Stimulated activated CD4-positive, alpha-beta T cell treated with anti-CD3 and anti-CD28 coated beads, Interleukin-1b, Interleukin-23, amount 100 ng/mL, for 4 hours (primary cell): ENCODE data around the gene CST9.
"Not testable (repeated sequence)": the region's sequence is repeated elsewhere in the genome, so short reads cannot be mapped to it uniquely, and the experiment has no call there.

Experiments used
- DNase-seq, 2 donors: peaks; one replicate each; pipeline ENCODE4 v3.0.0-alpha.2; 2020; ENCODE audit warnings: low read depth in 2 of 2

CST9 gene

DNA sequence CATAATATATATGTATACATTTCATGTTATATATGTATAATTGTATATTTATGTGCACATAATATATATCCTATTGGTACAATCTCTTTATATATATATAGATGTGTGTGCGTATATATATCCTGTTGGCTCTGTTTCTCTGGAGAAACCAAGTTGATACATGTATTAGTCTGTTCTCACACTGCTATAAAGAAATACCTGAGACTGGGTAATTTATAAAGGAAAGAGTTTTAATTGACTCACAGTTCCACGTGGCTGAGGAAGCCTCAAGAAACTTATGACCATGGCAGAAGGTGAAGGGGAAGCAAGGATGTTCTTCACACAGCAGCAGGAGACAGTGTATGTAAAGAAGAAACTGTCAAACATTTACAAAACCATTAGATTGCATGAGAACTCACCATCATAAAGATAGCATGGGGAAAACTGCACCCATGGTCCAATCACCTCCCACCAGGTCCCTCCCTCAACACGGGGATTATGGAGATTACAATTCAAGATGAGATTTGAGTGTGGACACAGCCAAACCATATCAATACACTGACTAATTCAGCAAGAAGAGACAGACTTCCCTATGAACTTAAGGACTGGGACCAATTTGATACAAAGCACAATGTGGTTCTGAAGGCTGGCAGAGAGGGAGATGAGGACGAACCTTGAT is 18.1 kb upstream of the CST9 start:
- no peak for DNase-seq

DNA sequence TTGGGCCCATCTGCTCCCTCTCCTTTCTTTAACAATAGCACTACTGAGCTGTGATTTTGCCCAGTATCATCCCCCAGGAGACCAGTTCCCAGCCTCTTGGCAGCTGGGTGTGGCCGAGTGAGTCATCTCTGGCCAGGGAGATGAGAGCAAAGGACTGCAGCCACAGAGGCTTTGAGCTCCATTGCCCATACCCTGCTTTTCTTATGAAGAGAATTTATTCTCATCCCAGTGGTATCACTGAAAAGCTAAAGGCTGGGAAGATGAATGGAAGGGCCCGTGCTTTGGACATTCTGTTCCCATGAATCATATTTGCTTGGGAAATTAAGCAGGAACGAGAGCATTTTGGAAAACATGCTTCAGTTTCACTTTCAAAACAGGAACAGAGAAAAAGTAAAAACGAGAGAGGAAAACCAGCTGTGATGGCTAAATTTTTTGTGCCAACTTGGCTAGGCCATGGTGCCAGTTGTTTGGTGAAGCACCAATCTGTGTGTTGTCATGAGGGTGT is 17.2 kb upstream of the CST9 start:
- DNase-seq: no peak

DNA sequence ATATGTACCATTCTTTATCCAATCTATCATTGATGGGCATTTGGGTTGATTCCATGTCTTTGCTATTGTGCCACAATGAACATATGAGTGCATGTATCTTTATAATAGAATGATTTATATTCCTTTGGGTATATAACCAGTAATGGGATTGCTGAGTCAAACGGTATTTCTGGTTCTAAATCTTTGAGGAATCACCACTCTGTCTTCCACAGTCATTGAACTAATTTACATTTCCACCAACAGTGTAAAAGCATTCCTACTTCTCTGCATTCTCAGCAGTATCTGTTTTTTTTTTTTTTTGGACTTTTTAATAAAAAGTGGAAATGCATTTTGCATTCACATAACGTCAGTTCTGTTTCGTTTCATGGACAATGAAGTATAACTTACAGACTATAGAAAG is 16.7 kb upstream of the CST9 start:
- DNase-seq: not testable (repeated sequence)

DNA sequence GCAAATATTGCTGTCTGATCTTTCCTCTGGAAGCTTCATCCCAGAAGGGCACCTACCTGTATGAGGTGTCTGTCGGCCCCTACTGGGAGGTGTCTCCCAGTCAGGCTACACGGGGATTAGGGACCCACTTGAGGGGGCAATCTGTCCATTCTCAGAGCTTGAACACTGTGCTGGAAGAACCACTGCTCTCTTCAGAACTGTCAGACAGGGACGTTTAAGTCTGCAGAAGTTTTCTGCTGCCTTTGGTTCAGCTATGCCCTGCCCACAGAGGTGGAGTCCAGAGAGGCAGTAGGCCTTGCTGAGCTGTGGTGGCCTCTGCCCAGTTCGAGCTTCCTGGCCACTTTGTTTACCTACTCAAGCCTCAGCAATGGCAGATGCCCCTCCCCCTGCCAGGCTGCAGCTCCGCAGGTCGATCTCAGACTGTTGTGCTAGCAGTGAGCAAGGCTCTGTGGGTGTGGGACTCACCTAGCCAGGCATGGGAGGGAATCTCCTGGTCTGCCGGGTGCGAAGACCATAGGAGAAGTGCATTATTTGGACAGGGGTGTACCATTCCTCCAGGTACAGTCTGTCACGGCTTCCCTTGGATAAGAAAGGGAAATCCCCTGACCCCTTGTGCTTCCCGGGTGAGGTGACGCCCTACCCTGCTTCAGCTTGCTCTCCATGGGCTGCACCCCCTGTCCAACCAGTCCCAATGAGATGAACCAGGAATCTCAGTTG is 15.1 kb upstream of the CST9 start:
- DNase-seq: not testable (repeated sequence)

DNA sequence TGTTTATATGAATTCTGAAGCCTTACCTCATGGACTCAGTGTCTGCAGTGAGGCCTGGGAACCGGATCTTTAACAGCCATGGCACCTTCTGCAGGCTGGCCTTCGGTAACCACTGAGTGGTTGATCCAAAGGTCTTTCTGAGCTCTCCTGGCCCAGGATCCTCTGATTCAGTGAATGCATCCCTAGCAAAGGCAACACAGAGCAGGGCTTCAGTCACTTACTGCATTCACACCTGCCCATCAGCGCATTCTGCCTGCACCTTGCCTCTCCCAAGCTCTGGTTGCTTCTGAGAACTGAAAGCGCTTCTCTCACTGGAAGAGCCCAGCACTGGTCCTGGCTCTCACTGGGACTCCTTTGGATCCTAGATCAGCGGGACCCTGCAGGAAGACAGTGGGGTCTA is 8.4 kb upstream of the CST9 start:
- DNase-seq: no peak

DNA sequence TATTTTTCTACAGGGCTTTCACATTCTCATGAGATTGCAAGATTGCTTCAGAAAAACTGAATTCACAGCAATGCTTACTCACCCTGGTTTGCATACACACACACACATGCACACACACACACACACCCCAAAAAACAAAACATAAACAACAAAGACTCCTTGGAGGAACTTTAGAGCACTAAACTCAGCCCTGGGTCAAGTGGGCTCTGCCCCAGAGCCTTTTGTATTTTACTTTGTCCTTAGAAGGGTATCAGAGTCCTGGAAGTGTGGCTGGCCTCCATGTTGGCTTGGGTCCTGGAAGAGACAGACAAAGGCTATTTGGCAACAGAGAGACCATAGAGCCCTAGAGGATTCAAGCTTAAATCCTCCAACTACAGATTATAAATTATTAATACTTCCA is 8.0 kb upstream of the CST9 start:
- no peak for DNase-seq

DNA sequence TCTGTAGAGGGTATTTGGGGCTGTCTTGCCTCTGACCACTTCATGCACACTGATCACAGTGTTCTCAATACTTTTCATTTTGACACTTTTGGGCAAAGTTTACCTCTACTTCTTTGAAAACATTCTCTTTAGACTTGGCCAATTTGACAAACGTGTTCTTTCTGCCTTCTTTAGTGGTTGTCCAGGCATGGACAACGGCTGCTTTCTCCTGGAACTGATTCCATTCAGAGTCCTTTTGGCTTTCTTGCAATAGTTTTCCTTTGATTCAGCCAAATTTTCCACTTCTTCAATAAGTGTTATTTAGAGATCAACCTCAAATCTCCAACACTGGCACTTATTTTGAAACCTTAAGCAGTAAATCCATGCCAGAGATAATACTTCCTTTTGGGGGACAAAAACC is 6.7 kb upstream of the CST9 start:
- DNase-seq: no peak

DNA sequence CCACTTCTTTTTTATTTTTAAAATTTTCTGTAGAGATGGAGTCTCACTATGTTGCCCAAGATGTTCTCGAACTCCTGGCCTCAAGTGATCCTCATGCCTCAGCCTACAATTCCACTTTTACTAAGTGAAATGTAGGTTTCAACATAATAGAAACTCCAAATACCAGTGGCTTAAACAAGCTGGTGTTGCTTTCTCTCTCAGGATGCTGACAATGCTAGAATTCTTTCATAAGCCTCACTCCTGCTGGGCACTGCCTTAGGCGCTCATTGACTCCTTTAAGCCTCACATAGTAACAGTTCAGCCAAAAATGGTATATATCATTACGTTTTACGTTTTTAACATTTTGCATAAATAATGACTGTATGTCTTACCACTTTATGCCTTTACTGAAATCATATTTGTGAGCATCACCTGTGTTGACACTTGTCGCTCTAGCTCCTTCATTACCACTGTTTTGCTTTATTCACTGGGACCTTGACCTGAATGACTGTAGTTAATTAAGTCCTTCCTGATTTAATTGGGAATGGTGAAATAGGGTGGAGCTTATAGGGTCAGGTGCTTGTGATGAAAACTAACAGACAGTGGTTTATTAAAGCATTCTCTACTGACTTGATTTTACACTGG is 3.9 kb upstream of the CST9 start:
- no peak for DNase-seq

DNA sequence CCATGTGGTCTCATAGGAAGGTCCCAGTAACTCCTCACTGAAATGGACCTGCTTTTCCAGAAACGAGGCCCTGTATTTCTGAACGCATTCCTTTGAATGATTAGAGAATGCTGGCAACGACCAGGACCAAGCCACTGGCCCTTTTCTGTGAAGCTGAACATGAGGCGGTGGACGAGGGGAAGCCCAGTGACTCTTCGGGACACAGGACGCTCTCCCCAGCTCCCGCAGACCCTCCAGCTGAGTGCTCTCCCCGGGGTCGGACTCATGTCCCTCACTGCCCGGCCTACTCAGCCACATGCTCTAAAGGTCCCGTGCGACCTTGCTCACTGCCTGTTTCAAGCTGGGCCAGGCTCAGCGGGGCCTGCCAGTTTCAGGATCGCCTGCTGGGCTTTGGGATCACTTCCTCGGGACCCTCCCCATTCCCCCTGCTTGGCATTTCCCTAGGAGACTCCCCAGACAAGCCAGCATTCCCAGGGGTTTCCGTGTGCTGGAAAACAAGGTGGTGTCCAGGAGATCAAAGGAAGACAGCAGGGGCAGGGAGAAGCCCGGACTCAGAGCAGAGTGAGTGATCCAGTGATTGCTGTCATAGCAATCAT is 2.6 kb upstream of the CST9 start:
- no peak for DNase-seq

DNA sequence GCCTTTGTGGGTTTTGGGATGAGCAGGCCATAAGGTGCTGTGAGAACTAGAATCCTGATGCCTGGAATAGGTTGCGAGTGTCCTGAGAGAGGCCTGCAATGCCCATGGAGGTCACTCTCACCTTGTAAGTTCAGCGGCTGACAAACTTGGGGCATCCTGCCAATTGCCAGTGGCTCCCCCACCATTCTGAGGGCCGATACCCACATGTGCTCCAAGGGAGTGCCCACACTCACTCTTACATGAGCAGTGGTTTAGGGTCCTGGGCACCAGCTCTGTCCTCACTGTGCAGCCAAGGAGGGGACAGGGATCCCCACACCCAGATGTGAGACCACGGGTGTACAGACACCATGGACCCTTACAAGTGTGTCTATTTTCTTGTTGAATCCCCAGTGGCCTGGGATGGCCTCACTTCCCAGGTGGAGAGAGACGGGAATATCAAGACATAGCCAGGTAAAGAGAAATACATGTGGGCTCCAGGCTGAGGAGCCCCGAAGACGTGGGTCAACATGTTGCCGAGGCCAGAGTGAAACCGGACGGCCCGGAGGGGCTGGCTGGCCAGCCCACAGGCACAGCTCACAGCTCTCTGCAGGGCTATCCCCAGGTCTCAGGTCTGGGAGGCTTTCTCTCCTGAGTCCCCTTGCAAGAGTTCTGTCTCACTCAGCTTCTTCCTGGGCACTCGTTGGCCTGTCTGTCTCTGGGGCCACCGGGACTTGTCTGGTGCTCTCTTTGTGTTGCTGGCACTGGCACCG is 2.0 kb upstream of the CST9 start:
- DNase-seq: no peak

DNA sequence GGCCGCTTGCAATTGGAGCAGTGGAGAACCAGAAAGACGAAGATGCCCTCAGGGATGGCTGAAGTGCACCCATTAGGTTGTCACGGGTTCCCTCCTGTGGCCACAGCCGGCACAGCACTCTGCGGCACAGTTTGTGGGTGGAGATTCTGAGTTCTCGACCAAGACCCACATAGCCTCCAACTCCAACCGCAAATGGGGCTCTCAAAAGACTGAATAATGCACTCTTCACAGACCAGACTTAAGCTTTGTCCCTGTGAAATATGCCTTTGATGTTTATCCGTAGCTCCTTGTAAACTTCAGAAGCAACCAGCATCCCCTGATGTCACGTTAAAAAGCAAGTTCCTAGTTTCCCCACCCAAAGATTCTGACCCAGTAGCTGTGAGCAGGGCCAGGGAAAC is 934 bp upstream of the CST9 start:
- DNase-seq: peak; percentile 34 to 49

DNA sequence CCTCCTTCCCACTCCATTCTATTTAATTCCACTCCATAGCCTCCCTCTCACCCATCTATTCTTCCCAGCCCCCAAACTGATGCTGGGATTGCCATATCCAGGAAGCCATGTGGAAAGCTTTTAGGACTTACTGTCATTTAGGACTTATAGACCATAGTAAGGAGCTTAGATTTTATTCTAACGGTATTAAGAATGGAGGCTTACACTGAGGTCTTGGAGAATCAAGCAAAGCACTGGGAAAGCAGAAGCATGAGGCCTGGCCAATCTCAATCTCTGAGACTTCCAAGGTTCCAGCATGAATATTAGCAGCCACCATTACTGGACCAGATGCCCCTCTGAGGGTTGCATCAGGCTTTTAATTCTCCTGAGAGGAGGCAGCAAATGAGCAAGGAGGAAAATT is 1.4 kb downstream of the CST9 start:
- no peak for DNase-seq

DNA sequence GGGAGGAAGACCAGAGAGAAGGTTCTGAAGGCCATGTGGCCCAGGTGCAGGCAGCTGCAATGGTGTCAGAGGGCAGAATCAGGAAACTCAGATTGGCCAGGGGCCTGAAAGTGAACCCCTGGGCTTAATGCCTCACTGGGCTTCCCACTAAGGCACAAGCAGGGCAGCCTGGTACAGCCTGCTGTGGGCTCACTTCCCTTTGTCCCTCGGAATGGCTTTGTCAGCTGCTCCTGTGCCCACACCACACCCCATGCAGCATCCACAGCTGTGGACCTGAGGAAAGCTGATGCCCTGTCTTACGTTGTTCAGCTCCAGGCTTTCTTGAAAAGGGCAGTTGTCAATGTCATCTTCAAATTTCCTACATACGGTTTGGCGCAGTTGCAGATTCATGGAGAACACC is 2.4 kb downstream of the CST9 start:
- DNase-seq: no peak

DNA sequence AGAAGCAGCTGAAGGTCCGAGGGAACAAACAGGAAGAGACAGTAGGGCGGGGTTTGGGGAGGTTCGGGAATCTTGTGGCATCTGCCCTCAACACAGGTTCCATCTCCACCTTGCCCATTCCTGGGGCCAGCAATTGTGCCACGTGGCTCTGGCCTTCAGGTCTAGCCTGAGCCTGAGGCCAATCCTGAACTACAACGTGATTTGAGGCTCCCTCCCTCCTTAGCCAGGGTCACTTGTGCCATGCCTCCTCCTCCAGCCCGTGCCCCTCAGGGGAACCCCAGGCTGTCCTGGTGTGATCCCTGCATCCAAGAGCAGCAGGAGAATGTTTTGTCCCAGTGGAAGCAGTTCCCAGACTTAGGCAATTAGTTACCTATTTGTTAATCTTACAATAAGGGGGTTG is 3.0 kb downstream of the CST9 start:
- DNase-seq: no peak

DNA sequence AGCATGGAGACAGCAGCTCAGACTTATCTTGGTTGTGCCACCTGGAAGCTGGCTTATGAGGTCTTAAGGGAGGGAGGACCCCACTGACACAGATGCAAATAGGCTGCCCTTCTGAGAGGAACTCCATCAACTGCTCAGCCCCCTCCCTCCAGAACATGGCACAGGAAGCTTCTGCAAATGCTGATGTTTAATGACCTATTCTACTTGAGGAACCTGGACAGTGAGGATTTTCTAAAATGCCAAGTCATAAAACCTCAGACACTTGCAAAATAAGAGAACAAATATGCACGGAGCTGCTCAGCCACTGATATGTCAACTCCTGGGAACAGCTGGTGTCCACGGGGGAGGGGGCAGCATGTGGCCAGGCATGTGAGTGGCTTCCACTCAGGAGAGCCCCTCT is 3.5 kb downstream of the CST9 start:
- DNase-seq: no peak

DNA sequence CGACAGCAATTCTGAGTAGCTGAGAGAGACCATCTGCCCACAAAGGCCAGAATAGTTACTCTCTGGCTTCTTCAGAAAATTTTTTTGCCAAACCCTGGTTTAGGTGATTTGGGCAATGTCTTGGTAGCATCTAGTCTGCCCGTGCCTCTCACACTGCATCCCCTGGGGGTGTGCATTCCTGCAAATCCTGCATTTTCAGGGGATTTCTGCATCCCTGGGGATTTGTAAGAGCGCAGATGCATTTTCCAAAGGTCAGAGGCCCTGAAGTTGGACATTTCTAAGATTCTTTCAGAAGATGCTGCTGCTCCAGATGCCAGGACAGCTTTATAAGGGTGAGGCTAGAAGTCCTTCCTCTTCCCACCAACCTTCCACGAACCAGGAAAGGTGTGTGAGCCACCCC is 4.0 kb downstream of the CST9 start:
- DNase-seq: no peak

DNA sequence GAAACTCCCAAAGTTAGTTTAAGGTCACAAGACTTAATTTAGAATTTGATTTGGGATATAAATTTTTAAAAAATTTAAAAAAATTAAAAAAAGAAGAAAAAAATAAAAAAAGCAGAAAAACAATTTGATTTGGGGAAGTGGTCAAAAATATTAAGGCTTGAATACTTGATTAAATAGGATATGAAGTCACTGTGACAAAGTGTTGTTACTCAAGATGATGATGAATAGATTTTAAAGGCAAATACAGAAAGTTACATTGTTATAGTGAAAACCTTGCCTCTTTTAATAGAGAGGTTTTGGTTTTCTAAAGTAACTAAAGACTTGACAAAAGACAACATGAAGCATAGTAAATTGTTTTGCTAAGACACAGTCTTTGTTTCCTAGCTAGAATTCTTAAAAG is 7.2 kb downstream of the CST9 start:
- no peak for DNase-seq

DNA sequence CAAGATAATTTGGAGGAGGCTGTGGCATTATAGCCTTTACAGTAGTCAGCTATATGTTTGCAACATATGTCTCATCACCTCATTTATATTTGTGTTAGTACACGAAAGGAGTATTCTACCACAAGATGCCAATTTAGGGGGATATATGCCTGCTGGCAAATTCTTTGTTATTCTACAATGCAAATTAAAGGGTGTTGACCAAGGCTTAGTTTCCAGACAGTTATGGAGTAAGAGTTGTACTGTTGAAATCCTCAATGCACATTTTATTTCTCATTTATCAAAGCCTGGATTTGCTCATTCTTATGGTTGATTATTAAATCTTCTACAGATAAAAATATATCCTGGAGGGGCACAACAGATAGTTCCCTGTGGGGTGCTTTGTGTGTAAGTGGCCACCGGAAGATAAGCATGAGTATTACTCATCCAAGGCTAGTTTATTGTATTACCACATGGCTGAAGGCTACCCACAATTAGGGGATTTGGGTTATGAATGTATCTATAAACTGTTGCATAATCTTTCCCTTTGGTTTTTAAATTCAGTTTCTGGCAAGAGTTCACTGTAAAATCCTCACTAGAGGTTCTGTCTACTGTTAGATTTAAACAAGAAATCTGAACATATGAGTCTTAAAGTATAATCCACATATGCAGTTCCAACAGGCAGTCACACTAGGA is 9.0 kb downstream of the CST9 start:
- DNase-seq: no peak

DNA sequence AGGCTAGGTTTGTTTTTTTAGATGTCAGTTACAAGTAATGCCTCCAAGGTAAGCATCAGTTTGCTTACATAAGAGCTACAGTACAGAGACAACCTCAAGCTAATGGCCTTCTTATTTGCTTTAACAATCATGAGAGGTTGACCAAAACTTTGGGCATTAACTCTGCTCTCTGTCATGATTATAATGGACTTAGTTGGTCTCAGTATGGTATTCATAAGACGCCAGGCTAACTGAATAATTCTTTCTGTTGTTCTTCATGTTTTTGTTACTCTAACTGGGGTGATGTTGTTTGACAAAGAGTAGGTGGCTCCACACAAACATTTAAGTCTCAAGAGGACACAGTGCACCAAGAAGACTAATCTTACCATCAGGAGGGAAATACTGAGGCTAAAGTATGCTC is 9.8 kb downstream of the CST9 start:
- no peak for DNase-seq

DNA sequence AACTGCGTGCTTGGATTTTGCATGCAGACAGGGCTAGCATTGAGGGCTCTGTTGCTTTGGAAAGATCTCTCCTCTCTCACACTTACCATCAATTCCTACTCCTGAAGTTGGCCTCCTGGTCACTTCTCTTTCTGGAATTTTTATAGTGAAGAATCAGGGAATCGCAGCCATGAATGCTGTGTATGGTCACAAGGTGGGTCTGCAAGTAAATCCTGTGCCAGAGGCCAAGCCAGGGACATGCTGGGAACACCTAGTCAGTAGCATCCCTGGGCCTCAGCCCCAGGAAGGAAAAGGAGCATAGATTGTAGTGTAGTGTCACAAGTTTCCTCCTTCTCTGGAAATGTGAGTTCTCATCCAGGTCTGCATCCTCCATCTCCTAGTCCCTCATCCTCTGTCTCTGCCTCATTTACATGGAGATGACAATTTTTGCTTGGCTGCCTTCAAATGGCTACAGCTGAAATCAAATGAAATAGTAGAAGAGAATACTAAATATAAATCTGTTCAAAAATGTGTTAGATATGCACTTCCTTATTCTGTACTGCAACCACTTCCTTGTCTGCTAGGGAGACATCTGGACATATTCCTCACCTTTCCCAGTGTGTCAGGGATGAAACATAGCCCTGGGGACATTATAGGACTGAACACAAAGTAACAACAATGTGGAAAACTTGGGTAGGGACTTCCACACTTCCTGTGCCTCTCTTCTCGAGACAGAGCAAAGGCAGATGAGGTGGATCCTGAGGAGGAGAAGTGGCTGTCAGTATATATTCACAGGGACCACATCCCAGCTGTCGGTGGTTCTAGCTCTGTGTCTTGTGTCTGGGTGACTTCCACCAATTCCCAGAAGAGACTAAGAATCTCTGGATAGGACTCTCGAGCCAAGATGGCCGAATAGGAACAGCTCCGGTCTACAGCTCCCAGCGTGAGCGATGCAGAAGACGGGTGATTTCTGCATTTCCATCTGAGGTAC is 17.0 kb downstream of the CST9 start:
- DNase-seq: no peak
